Left lung (tissue), 10 donors: ENCODE data around the gene TST. TPM values are rescaled to one million over a fixed set of nuclear protein-coding genes. Genes with fewer than 3 reads are reported as not detected.
"Not testable (repeated sequence)": the region's sequence is repeated elsewhere in the genome, so short reads cannot be mapped to it uniquely, and the experiment has no call there.

Source experiments
- ATAC-seq: fragments of 200-7000 bp; cut with Tn5 transposase; one replicate; pipeline ENCODE4 v1.9.1; 2020; ENCODE audit warnings: moderate library complexity
- DNase-seq, 4 donors: peaks; one replicate each; pipeline ENCODE4 v3.0.0-alpha.2; 2013 to 2020
- H3K27ac ChIP-seq, 2 donors: fragments of 200-600 bp; sonication (generic) in 1 of 2; one replicate each; pipeline versions ENCODE4 v1.5.0 to v1.8.0; 2020 to 2021
- H3K27me3 ChIP-seq, 2 donors: fragments of 200-600 bp; sonication (generic) in 1 of 2; one replicate each; pipeline versions ENCODE4 v1.5.0 to v1.8.0; 2020 to 2021
- H3K36me3 ChIP-seq, 2 donors: fragments of 200-600 bp; sonication (generic) in 1 of 2; one replicate each; pipeline versions ENCODE4 v1.5.0 to v1.8.0; 2020 to 2021
- H3K4me1 ChIP-seq, 2 donors: fragments of 200-600 bp; one replicate each; pipeline ENCODE4 v1.8.0; 2021
- H3K4me3 ChIP-seq, 2 donors: fragments of 200-600 bp; sonication (generic) in 1 of 2; one replicate each; pipeline versions ENCODE4 v1.5.0 to v1.8.0; 2020 to 2021; ENCODE audit warnings: mild to moderate bottlenecking in 1 of 2
- H3K9me3 ChIP-seq, 2 donors: fragments of 200-600 bp; sonication (generic) in 1 of 2; one replicate each; pipeline versions ENCODE4 v1.5.0 to v1.8.0; 2020 to 2021
- intact Hi-C, 2 donors: fragments of 100-400 bp; cut with DNase I; formaldehyde crosslinking; loops; one replicate each; pipeline versions ENCODE4 v1.11.2 to v1.14.2; 2022
- polyA plus RNA-seq, 6 donors: library from polyadenylated mRNA; unstranded; fragments of 120-200 nt; gene quantifications; one replicate each; pipeline ENCODE4 v1.2.1, GENCODE V29; 2013; ENCODE audit not compliant: insufficient read length in 6 of 6
- total RNA-seq, 2 donors: library from RNA; stranded (reverse); fragmentation: NEBNext Ultra II Directional; extraction: Animal tissue kit (Norgen Biotek cat#: 25700); gene quantifications; one replicate each; pipeline ENCODE4 v1.2.1, GENCODE V29; 2021
- TF ChIP-seq, protein P1 (sequence below), 2 donors: fragments of 200-600 bp; sonication (generic) in 1 of 2; IDR thresholded peaks; one replicate each; pipeline versions ENCODE4 v1.5.0 to v1.8.0; 2021; ENCODE audit warnings: antibody characterized with exemption in 2 of 2
- donor health status: DM: no; HTN: yes; CAD: no.
- donor health status: DM: no; HTN: no; CAD: no.

TST gene
- total and polyA plus RNA-seq, 8 donors = 14.7 to 52.0 (median 23.5) TPM

DNA sequence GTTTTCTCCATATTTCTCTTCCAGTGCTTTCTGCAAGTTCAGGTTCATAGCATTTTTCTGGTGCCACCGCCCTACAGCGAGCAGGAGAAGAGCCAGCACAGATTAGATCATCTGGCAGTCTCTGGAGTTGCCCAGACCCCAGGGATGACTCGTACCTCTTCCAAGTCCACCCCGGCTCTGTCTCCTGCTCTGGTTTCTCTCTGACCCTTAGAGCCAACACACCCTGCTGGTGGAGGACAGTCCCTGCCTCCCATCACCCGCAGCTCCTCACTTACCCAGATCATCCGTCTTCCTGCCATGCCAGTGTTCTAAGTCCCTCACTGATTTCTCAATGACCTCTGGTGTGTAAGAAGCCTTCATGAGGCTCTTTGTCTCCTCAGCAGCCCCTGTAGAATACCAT is 28.0 kb downstream of the TST start:
- Histone ChIP-seq H3K9me3 (peaks cover 0 to 4% of the 10 kb centered on the region in 2 donors), H3K27ac (no peak overlapping the region), H3K36me3 (no peaks in the 10 kb centered on the region), H3K27me3 (peaks cover 0 to 39% of the 10 kb centered on the region in 2 donors), H3K4me3 (no peak overlapping the region), H3K4me1 (no peaks in the 10 kb centered on the region)
- ATAC-seq = no peak
- TF ChIP-seq, protein P1, sequence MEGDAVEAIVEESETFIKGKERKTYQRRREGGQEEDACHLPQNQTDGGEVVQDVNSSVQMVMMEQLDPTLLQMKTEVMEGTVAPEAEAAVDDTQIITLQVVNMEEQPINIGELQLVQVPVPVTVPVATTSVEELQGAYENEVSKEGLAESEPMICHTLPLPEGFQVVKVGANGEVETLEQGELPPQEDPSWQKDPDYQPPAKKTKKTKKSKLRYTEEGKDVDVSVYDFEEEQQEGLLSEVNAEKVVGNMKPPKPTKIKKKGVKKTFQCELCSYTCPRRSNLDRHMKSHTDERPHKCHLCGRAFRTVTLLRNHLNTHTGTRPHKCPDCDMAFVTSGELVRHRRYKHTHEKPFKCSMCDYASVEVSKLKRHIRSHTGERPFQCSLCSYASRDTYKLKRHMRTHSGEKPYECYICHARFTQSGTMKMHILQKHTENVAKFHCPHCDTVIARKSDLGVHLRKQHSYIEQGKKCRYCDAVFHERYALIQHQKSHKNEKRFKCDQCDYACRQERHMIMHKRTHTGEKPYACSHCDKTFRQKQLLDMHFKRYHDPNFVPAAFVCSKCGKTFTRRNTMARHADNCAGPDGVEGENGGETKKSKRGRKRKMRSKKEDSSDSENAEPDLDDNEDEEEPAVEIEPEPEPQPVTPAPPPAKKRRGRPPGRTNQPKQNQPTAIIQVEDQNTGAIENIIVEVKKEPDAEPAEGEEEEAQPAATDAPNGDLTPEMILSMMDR (IDR thresholded peaks at IDR 0.05) = no peak
- intact Hi-C loops = no loop called here
- no peak for DNase-seq

DNA sequence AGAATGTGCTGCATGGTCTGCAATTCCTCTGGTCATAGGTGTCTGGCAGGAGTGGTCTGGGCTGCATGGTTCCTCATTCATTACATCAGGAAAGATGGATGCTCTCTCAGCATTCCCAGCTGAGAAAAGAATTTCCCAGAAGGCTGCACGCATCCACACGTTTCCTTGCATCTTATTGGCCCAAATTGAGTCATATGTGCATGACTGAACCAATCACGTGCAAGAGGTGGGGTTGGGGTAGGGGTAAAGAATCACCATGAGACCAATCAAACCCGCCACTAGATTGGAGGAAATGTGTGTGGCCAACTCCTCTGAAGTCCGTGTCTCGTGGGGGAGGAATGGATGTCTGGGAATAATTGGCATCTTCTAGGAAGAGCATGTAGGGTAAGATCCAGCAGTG is 28.8 kb downstream of the TST start:
- DNase-seq = no peak
- H3K4me3 ChIP-seq = no peak overlapping the region
- no peak for ATAC-seq
- no peaks in the 10 kb centered on the region for H3K4me1 ChIP-seq
- peaks cover 0 to 39% of the 10 kb centered on the region in 2 donors for H3K27me3 ChIP-seq
- no peaks in the 10 kb centered on the region for H3K36me3 ChIP-seq
- peaks cover 0 to 11% of the 10 kb centered on the region in 2 donors for H3K9me3 ChIP-seq
- H3K27ac ChIP-seq = no peak overlapping the region
- intact Hi-C loops = no loop called here
- TF ChIP-seq, protein P1 (IDR thresholded peaks at IDR 0.05) = no peak

DNA sequence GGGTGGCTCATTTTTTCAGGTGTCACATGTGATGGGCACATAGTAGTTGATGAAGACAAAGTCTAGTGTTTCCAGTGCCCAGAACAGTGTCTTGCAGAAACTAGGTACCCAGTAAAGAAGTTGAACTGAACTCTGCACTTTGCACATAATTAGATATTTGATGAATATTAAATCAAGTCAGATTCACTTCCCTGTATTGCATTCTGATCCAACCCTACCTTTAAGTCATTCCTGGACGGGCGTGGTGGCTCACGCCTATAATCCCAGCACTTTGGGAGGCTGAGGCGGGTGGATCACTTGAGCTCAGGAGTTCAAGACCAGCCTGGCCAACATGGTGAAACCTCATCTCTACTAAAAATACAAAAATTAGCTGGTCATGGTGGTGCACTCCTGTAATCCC is 30.2 kb downstream of the TST start:
- peaks cover 0 to 12% of the 10 kb centered on the region in 2 donors for H3K9me3 ChIP-seq
- intact Hi-C loops, H3K4me3 ChIP-seq, H3K27ac ChIP-seq, H3K36me3 ChIP-seq, H3K4me1 ChIP-seq, ATAC-seq, DNase-seq: not testable (repeated sequence)
- H3K27me3 ChIP-seq = peaks cover 0 to 39% of the 10 kb centered on the region in 2 donors

DNA sequence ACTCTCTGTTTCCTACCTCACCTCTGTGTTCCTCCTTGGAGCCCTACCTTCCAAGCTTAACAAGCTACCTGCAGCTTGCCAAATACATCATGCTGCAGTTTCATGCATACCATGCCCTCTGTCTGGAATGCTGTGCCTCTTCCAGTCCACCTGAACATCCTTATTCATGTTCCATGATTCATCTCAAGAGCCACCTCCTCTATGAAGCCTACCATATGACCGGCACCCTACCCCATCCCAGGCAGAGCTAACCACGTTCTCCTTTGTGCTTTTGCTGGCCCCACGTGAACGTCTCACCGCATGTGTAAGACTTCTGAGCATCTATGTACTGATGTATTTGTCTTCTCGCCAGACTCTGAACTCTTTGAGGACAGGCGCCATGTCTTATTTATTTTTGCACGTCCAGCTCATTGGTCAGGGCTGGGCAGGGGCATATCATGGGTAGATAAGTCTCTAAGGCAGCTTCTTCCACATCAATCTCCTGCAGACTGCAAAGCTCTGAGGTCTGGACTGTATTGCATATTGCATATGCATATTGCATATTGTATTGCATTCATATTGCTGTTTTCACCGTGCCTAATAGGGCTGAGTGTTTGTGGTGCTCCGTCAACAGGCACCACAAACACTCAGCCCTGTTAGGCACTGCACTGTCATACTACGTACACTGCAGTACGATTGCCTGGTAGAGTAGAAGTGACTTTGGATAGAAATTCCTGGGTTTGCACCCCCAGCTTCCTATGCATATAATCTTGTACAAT is 31.0 kb downstream of the TST start:
- Histone ChIP-seq H3K4me1 (peaks cover 0 to 3% of the 10 kb centered on the region in 2 donors), H3K4me3 (no peak overlapping the region), H3K36me3 (no peaks in the 10 kb centered on the region), H3K27ac (no peak overlapping the region), H3K9me3 (peaks cover 0 to 12% of the 10 kb centered on the region in 2 donors), H3K27me3 (peaks cover 0 to 36% of the 10 kb centered on the region in 2 donors)
- TF ChIP-seq, protein P1 (IDR thresholded peaks at IDR 0.05) = no peak
- ATAC-seq (no peak), DNase-seq (no peak)
- intact Hi-C loops = no loop called here

DNA sequence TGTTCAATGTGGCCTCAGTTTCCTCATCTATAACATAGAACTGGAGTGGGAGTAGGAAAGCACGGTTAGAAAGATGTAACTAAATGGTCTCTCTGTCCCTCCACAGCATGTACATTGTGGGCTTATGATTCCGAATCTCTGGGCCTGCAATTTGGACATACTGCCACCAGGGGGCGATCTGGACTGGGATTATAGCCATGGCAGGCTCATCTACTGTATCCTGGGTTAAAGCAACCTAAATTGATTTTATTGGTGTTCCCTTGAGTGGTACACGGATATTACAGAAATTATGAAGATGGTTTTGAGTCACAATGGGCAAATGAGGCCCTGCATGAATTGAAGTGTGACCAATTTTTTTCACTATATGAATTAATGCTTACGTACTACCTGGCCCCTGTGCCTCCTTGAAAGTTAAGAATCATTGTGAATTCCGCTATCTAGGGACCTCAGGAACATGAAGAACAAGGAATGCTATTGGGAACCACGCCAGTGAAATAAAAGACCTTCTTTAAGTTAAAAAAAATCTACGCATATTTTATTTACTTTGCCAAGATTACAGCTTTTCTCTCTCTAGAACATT is 32.9 kb downstream of the TST start:
- no peak for DNase-seq
- ATAC-seq = peak; percentile 47
- TF ChIP-seq, protein P1 (IDR thresholded peaks at IDR 0.05) = peak; percentile 44 to 71
- H3K4me3 ChIP-seq = no peak overlapping the region
- H3K27me3 ChIP-seq = peaks cover 0 to 23% of the 10 kb centered on the region in 2 donors
- peaks cover 0 to 12% of the 10 kb centered on the region in 2 donors for H3K9me3 ChIP-seq
- peaks cover 0 to 3% of the 10 kb centered on the region in 2 donors for H3K4me1 ChIP-seq
- H3K36me3 ChIP-seq = no peaks in the 10 kb centered on the region
- intact Hi-C loops = no loop called here
- no peak overlapping the region for H3K27ac ChIP-seq
